HG03520 (cell line): ENCODE measurements around the gene CTNNA1.

ENCODE experiments used
- ATAC-seq: cut with Tn5 transposase; IDR thresholded peaks from one replicate; pipeline ENCODE4 v1.9.1; 2021; ENCODE audit warnings: mild to moderate bottlenecking, moderate library complexity; ENCODE audit not compliant: unreplicated experiment

Gene CTNNA1

DNA sequence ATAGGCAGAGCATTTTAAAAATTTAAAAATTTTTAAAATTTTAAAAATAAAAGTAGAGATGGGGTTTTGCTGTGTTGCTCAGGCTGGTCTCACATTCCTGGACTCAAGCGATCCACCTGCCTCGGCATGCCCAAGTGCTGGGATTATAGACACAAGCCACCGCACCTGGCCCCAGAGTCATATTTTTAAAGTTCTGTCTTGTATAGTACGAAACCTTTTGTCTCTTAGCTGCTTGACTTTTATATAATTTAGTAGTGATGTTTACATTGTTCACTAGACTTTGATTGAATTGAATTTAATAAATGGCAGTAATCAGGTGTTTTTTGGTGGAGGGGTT lies 90.9 kb downstream of the CTNNA1 start:
- no peak for ATAC-seq

DNA sequence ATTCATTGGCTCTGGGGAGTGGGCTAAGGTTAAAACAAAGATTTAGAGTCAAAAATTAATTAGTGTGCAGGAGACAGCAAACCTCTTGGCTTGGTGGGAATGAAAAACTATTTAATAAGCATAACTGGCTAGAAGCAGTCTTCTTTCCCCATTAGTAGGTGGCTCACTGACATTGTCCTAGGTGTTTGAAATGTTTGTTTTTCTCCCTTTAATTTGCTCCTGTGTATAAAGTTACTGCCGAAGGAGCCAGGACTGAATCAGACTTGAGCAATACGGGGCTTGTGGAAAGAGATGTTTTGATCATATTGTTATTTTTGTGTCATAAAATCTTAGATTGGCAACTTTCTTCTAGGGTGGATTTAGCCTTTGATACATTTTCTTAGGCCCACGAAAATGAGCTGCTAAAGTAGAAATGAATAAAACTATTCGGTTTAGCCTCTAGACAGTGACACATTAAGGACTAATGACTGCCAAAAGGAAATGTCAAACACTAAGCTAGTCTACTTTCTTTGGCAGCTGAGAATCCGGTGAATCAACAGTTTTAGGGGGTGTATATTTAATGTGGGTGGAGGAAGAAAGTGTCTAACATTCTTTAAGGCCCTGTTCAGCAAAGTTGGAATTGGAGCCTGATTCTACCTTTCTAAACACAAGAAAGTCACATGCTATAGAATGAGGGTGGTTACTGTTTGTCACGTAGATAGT lies 91.7 kb downstream of the CTNNA1 start:
- ATAC-seq, result no peak

- no peak for ATAC-seq
Measured at GRCh38 chr5:138849439-138849838, 96.2 kb downstream of the CTNNA1 start.

GRCh38 chr5:138849882-138850281 lies 96.7 kb downstream of the CTNNA1 start:
- no peak for ATAC-seq

DNA sequence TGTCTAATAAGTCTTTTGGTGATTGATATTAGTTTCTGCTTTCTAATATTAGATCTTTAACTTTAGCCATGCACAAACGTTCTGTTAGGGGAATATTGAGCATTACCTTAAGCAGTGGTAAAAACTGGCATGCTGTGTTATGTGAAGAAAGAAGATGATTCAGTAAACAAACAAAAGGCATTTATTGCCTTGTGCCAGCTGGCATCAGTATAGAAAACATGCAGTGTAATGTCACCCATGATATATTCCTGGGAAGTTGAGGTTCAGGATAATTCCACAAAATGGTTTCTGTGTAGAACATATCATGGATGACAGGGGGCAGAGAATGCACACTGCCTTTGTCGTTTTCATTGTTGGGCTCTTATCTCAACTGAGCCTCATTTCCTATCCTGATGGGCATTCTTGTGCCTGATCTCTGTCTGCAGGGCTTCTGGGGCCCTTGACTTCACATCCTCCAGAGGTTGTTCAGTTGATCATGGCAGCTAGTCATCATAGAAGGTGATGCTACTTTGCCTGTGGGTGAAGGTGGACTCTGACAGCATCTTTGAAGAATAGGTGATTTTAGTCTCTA lies 97.7 kb downstream of the CTNNA1 start:
- ATAC-seq, result no peak

DNA sequence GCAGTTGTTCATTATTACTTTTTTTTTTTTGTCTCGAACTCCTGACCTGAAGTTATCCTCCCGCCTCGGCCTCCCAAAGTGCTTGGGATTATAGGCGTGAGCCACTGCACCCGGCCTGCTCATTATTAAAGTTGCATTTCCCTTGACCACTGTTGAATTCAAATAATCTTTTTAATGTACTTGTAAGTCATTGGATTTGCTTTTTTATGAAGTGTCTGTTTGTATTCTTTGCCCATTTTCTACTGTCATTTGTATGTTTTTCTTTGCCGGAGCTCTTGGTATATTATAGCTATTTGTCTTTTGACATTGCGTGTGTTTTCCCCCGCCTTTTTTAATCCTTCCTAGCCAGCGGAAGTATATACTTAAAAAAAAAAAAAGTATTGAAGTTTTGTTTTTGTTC lies 99.9 kb downstream of the CTNNA1 start:
- no peak for ATAC-seq

DNA sequence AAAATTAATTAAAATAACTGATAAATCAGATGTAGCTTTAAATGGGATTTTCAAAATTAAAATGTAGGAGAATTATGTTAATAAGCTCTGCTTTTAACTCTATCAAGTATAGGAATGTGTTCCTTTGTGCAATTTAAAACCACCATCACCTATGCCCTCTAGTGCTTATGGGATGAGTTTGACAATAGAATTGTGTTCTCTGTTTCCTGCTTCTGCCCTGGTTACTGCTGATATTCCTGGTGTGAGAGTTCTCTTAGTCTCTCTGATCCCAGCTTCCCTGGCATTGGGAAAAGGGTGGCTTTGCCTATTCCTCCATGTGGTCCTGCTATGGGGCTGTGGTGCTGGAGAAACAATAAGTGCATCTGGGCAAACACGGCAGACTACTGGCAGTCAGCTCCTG lies 113.8 kb downstream of the CTNNA1 start:
- no peak for ATAC-seq

- no peak for ATAC-seq
Measured at GRCh38 chr5:138869038-138869437, 115.8 kb downstream of the CTNNA1 start.

DNA sequence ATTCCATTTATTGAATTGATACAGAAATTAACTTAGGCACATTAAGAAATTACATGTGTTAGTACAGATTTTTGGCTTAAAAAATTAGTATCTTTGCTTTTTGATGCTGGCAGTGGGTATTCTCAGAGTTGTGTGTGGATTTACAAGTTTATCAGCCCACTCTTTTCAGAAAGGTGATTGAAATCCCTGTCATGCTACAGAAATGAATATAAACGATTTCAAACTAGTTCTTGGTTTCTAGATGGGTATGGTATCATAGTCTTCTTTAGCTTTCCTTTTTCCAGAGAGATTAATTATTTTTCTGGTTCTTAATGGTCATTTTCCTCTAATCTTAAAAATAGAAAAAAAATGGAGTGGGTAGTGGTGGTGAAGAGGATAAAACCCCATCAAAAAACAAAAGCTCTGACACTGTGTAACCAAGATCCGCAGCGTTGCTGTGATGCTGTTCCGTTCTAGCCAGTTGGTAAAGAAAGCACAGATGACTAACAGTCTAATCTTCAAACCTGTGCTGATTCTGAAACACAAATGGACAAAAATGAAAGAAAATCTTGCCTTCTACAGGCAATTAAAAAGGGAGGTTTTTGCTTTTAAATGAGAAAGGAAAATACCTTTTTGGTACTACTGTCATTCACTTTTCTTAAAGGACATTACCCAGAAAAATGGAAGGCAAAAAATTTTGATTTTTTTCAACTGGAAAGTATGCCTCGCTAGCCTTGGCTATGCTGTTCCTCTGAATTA lies 116.7 kb downstream of the CTNNA1 start:
- ATAC-seq, result no peak

DNA sequence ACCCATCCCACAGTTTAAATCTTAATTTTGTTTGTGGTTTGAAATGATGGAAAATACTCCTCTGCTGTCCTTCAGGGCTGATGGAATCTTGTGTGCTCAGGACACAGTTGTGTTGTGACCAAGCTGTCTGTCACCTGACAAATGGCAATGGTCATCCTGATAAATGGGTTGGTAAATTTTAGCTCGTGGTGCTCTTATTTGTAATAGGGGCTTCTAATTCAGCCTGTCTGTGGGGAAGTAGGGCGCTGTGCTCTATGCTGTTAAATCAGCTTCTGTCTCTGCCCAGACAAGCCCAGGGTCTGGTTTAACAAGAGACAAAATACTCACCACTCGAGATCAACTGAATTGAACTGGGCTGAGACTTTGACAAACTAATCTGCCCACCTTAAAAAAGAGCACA lies 117.4 kb downstream of the CTNNA1 start:
- no peak for ATAC-seq

GRCh38 chr5:138872841-138873465 lies 119.7 kb downstream of the CTNNA1 start:
- no peak for ATAC-seq

- ATAC-seq, result no peak
Measured at GRCh38 chr5:138873466-138874221, 120.4 kb downstream of the CTNNA1 start.

DNA sequence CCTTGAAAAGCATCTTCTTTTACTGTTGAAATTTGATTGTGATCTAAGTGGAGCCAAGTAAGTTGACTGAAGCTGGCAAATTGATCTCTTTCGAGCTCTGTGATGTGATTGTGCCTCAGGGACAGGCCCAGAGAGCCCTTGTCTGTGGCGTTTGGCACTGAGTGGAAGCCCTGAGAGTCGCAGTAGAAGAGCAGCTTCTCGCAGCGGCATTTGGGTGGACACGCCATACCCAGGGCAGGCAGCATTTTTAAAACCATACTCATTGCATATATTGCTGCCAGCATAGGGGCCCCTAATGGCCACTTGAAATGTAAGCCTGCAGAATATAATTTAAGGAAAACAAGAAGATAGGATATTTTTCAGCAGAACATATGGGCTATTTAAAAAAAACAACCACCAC lies 121.0 kb downstream of the CTNNA1 start:
- ATAC-seq, result no peak

GRCh38 chr5:138874771-138875551 lies 121.7 kb downstream of the CTNNA1 start, which contains the start of gene LRRTM2:
LRRTM2 (minus strand) TSS chr5:138875335; CDS start chr5:138874911, 424 bp downstream.
- ATAC-seq, result no peak

GRCh38 chr5:138875552-138875875 lies 122.3 kb downstream of the CTNNA1 start:
- no peak for ATAC-seq

DNA sequence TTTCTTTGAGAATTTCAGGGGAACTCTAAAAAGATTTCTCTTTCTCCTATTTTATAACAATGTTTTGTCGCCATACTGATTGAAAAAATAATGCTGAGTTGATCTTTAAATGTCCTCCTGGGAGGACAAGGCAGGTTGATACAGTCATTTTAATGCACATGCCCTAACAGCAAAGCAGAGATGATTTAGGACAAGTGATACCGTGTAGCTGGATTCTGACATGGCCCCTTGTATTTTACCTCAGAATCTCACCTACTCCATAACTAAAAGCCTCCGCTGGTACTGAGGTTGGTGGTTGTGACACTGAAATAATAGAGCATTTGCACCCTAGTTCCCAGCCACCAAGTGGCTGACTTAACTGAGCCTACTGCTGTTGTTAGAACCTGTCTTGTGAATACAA lies 122.7 kb downstream of the CTNNA1 start:
- ATAC-seq, result no peak

DNA sequence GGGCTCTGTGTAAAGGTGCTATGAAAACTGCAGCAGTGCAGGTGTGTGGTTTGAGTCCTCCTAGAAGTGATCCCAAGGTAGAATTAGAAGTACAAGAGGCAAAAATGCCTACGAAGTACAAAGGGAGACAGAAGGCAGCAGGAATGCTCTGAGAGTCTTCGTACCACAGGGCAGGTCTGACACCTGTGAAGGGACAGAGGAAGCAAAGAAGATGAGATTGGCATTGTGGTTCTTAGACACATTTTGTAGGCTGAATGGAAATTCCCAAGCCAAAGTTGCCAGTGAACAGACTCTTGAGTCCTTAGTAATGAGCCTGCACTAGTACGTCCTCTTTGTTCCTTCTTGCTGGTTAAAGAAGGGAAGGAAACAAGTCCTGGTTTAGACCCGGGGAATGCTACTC lies 123.6 kb downstream of the CTNNA1 start:
- ATAC-seq, result no peak

DNA sequence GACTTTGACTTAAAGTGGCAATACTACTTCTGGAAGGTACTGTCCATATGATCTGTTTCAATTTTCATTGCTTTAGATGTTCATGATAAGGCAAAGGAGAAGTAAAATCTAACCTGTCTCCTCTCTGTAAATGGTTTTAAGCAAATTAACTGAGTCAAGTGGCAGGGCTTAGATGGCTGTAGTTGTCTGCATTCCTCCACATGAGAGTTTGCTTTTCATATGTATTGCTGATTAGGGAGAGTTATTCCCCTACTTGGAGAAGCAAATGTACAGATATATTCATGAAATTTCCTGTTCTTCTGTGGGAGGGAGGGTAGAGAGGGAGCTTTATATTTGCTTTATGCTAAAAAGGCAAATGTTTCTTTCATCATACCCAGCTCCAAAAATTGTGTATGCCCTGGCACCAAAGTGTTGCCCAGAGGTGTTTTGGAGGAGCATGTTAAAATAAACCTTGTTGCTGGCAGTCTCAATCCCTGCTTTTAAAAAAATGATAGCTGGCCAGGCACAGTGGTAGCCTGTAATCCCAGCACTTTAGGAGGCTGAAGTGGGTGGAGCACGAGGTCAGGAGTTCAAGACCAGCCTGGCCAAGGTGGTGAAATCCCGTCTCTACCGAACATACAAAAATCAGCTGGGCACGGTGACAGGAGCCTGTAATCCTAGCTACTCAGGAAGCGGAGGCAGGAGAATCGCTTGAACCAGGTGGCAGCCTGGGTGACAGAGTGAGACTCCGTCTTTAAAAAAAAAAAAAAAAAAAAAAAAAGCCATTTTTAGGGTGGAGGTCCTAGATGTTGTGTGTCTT lies 125.4 kb downstream of the CTNNA1 start:
- no peak for ATAC-seq

DNA sequence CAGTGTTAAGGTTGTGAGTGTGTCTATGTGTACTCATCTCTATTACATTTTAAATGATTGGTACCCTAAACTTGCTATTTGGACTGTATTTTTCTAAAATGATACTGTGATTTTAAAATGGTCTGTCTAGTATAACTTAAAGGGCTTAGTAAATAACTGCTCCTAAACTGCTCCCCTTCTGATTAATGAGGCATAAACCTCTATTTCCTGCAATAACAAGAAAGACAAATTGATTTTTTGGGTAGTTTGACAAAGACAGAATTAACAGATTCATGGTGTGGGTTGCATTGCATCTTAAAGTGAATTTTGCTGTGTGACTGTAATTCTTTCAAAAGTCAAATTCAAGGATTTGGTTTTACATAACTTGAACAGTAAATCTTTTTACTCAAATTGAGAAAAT lies 130.0 kb downstream of the CTNNA1 start:
- no peak for ATAC-seq

GRCh38 chr5:138884094-138884493 lies 130.9 kb downstream of the CTNNA1 start:
- no peak for ATAC-seq
